ENCODE data around the gene TXNDC5.
"Not testable (repeated sequence)": the region's sequence is repeated elsewhere in the genome, so short reads cannot be mapped to it uniquely, and the experiment has no call there.

Gene TXNDC5

GRCh38 chr6:7894262-7895124 lies 16.1 kb downstream of the TXNDC5 start:
- DNase-seq = no peak

GRCh38 chr6:7893342-7893741 lies 17.2 kb downstream of the TXNDC5 start:
- no peak for DNase-seq

GRCh38 chr6:7892367-7892766 lies 18.2 kb downstream of the TXNDC5 start:
- DNase-seq = not testable (repeated sequence)

GRCh38 chr6:7891078-7891872 lies 19.3 kb downstream of the TXNDC5 start:
- DNase-seq = no peak

GRCh38 chr6:7888587-7889357 lies 21.8 kb downstream of the TXNDC5 start:
- no peak for DNase-seq

DNA sequence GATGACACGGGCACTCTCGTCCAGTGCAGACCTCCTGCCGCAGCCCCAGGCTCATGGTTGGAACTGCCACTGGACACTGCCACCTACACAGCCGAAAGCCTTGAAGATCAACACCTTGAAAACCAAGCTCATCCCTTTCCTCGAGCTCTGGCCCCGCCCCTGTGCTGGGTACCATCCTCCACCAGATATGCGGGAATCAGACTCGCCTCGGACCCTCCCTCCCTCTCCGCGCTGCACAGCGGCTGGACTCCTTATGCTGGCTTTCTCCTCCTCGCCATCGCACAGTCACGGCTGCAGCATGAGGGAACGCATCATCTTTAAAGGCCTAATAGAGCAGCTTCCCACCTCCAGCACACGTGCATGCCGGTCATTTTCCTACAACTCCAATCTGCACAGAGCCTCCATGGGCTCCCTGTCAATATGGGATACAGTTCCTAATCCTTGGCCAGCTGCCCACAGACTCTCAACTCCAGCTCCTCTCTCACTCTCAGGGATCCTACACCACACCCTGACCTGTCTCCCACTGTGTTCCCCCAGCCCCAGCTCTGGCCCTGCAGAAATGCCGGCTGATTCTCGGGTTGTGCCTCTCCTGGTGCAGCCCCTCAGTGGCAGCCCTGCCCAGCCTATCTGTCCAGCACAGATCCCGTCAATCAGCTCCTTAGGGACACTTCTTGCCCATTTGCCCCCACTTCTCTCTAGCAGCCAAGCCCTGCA lies 23.2 kb downstream of the TXNDC5 start:
- DNase-seq = no peak

GRCh38 chr6:7886132-7886531 lies 24.5 kb downstream of the TXNDC5 start:
- DNase-seq = no peak

GRCh38 chr6:7883381-7883780 lies 27.2 kb downstream of the TXNDC5 start:
- no peak for DNase-seq

DNA sequence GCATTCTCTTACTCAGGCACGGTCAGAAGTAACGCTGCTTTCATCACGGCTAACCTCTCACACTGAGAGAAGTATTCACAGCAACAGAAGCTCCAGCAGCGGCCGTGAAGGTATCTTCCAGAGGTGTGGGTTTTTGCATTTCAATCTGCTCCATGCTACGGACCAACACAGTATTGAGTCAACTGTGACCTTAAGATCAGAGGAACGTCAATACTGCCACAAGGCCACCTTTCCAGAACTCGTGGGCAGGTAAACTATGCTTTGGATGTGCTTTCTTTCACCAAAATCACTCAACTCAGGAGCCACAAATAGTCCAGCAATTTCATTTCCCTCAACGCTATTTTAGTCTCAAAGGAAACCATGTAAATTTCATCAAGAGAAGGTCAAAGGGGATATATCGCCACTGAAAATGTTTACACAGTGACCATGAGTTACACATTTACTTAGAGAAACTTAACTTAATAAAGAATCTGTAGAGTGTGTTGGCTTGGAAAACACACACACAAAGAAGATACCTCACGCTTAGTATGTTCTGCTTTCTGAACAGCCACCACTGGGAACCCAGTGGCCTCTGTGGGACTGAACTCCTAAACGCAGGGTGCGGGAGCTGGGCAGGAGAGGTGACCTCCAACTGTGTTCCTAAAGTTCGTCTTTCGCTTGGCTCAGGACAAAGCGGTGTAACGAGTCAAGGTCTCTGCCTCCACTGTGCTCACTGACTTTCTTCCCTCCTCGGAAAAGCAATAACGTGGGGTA lies 27.9 kb downstream of the TXNDC5 start:
- no peak for DNase-seq

- no peak for DNase-seq
These were observed 28.7 kb downstream of the TXNDC5 start for GRCh38 chr6:7881765-7882500.

DNA sequence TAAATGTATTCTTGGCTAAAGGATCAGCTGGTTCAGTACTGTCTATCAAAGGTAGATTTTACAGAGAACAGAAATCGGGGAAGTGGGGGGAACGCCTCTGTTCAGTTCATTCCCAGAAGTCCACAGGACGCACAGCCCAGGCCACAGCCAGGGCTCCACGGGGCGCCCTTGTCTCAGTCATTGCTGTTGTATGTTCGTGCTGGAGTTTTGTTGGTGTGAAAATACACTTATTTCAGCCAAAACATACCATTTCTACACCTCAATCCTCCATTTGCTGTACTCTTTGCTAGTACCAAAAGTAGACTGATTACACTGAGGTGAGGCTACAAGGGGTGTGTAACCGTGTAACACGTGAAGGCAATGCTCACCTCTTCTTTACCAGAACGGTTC lies 29.9 kb downstream of the TXNDC5 start:
- DNase-seq = no peak

DNA sequence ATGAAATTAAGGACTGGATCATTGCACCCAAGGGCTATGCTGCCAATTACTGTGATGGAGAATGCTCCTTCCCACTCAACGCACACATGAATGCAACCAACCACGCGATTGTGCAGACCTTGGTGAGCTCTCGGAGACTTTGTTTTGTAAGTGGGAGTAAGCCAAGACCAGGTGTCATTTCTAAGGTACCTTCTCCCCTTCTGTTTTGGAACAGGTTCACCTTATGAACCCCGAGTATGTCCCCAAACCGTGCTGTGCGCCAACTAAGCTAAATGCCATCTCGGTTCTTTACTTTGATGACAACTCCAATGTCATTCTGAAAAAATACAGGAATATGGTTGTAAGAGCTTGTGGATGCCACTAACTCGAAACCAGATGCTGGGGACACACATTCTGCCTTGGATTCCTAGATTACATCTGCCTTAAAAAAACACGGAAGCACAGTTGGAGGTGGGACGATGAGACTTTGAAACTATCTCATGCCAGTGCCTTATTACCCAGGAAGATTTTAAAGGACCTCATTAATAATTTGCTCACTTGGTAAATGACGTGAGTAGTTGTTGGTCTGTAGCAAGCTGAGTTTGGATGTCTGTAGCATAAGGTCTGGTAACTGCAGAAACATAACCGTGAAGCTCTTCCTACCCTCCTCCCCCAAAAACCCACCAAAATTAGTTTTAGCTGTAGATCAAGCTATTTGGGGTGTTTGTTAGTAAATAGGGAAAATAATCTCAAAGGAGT lies 30.4 kb downstream of the TXNDC5 start:
- no peak for DNase-seq

DNA sequence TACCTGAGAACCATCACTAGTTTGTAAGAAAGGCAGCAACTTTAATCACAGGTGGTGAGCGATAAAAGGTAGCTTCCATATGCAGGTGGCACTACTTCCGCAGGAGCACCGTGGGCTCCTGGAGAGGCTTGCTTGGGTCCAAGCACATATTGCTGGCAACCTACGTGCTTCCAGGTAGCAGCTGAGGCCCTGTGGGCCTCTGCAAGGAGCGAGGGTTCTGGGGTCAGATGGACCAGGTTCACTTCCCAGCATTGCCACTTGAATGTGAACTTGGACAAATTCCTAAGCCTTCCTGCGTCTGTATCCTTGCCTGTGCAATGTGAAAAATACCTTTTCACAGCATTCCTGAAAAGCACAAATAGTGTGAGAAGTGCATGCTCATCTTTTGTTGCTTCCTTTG lies 31.0 kb downstream of the TXNDC5 start:
- DNase-seq = no peak

GRCh38 chr6:7879043-7879442 lies 31.5 kb downstream of the TXNDC5 start:
- no peak for DNase-seq

DNA sequence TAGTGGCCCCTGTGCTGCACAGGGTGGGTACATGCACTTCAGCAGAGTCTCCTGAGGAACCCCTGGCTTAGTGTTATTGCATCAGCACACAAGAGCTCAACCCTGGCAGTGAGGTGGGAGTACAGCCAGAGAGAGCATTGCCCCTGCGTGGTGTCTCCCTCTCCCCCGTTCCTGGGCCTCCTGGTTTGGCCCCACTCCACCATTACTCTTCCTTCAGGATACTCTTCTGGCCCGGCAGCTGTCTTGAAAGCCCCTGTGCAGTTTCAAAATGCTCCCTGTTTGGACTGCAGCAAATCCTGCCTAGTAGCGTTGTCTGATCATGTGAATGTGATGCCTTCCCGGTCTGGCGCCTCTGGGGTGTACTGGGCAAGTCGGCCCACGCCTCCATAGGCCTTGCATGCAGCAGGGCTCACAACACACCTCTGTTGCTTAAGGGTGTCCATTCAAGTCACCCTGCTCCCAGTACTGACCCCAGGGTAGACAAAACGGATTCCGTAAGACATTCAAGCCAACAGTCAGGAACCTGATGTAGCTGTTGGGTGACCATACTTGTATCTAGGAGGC lies 32.1 kb downstream of the TXNDC5 start:
- no peak for DNase-seq

- DNase-seq = no peak
These were observed 41.7 kb downstream of the TXNDC5 start for GRCh38 chr6:7868926-7869325.

DNA sequence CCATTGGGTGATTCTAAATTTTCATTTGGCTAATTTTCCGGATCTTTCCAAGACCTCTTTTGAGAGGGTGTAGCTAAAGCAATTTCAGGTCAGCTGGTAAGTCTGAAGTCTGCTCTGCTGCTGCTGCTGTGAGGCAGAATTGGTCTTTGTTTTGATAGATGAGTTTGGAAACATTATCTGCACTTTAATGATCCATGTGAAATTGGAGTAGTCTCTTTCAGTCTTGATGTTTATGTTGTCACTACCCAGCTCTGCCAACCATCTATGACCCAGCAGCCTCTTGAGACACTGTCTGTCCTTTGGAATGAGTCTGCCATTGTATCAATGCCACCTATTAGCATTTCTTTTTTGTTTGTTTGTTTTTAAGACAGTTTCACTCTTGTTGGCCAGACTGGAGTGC lies 44.1 kb downstream of the TXNDC5 start:
- DNase-seq = no peak

- no peak for DNase-seq
These were observed 44.8 kb downstream of the TXNDC5 start for GRCh38 chr6:7865781-7866180.

DNA sequence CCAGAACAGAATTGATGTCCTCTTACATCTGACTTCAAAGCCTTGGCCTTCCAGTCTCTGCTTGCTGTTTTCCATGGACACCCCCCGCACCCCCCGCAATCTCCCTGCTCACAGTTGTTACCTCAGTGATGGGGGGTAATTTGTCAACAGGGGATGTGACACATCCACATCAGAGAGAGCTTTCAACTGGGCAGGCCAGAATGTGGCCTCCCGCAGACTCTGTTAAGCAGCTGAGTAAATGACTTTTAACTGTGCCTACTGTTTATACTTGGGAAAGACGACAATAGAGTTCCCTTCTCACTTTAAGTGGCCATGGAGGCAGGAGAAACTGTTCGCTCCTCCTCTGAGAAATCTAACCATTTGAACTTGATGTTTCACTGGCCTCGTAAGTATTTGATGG lies 51.0 kb downstream of the TXNDC5 start:
- no peak for DNase-seq

DNA sequence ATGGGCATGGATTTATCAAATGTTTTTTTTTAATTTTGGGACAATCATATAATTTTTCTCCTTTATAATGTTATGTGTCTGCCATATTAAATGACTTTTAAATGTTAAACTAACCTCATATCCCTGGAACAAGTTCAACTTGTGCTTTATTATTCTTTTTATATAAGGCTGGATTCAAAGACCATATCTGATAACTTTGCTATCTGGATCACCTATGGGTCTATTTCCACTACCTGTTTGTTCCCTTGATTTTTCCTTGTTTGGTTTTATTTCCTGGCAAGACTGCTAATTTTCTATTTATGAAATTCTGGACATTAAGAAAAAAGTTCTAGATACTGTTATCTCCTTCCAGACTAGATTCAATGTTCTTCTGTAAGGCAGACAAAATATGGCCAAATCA lies 58.8 kb downstream of the TXNDC5 start:
- no peak for DNase-seq

Measured in inflammatory macrophage treated with lipopolysaccharide for 1 hour (primary cell).